PC-3 (cell line): ENCODE measurements around the gene METTL9.

Experiments used
- CTCF ChIP-seq: fragments of 300-600 bp; sonication (generic); conservative IDR thresholded peaks from 2 replicates; pipeline ENCODE4 v1.5.1; 2017; ENCODE audit warnings: antibody characterized with exemption, low read depth, mild to moderate bottlenecking, low read length
- EZH2 ChIP-seq: fragments of 300-600 bp; sonication (generic); IDR thresholded peaks from one replicate; pipeline ENCODE4 v1.6.1; 2017; ENCODE audit warnings: antibody characterized with exemption, mild to moderate bottlenecking, low read length; ENCODE audit not compliant: unreplicated experiment

- TF ChIP-seq EZH2 (no peak), CTCF (no peak)
Measured at GRCh38 chr16:21574372-21574771, 25.0 kb upstream of the METTL9 start.
